NCI-H1436 treated with DMSO at 0.1 percent for 48 hours (cell line): ENCODE measurements around the gene CLCN7.

Experiments used
- DNase-seq: peaks from one replicate; lab custom pipeline; 2025; lab: John Stamatoyannopoulos, UW

The CLCN7 gene

DNA sequence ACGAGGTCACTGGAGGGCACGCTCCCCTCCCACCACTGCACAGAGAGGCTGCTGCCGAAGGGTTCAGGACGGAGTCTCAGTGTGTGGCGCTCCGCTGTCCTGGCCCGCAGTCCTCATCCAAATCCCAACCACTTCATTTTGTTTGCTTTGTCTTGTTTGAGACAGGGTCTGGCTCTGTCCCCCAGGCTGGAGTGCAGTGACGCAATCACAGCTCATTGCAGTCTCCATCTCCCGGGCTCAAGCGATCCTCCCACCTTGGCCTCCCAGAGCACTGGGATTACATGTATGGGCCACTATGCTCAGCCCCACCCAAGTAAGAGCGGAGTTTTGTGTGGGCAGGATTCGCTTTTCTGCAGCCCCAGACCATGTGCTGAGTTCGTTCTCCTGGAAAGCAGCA, 73.1 kb downstream of the CLCN7 start:
- no peak for DNase-seq

GRCh38 chr16:1401061-1401757, 73.6 kb downstream of the CLCN7 start:
- DNase-seq, result no peak

DNA sequence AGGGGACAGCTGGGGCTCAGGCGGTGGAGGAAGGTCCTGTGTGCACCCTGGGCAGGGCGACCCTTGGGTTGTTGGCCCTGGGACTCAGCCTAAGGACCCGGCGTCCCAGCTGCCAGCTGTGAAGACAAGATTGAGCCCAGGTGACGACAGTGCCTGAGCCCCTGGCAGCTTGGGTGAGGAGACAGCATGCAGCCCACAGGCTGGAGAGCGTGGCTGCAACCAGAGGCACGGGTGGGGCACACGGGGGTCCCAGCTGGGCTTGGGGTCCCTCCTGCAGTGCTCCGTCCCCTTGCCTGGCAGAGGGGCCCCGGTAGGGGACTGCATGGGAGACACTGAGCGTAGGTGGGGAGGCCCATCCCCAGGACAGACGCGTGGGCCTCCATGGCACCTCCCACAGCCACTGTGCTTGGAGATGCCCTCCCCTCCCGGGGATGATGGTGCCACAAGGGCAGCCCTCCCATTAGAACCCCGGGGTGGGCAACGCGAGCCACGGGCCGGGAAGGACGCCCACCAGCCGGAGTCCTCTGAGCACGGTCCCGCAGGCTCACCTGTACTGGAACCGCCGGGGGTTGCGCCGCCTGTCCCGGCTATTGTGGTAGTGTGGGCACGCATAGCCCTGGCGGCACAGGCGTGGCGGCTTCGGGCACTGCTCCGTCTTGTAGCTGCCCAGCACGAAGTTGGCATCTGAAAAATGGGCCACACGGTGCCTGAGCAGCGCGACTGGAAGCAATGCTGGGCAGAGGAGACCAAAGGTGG, 75.8 kb downstream of the CLCN7 start:
- no peak for DNase-seq

GRCh38 chr16:1398351-1398750, 76.5 kb downstream of the CLCN7 start:
- DNase-seq, result no peak

GRCh38 chr16:1397779-1398178, 77.0 kb downstream of the CLCN7 start:
- no peak for DNase-seq

DNA sequence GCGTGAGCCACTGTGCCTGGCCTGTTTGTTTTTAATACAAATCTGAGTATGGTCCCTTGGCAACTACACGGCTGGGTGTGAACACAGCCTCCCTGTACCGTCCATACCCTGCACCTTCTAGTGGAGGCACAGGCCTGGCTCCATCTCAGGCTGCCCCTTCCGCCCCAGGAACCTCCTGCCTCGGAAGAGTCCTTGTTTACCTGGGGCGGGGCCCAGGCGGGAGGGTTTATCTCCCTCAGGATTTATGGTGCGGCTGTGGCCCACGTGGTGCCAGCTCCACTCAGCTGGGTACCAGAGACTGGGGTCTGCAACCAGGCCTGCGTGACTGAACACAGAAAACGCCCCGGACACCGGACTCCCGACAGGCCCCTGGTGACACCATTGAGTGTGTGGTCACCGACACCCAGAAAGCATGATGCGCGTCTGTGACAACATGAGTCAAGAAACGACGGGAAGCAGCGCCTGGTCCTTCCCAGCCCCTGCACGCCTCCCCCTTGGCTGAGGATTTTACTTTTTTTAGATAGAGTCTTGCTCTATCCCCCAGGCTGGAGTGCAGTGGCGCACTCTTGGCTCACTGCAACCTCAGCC, 79.3 kb downstream of the CLCN7 start:
- no peak for DNase-seq
